OCI-LY1 (cell line): Measurements from ENCODE around the gene SLC4A1AP.

Experiments used
- H2AFZ ChIP-seq: fragments of 200-600 bp; sonication (generic), shearing (Covaris generic); 2 replicates; pipeline ENCODE4 v1.6.0; 2014; ENCODE audit warnings: antibody characterized with exemption, mild to moderate bottlenecking, low read length
- H3F3A ChIP-seq: fragments of 200-600 bp; sonication (generic), shearing (Covaris generic); 2 replicates; pipeline ENCODE4 v1.6.0; 2014; ENCODE audit warnings: mild to moderate bottlenecking, antibody characterized with exemption, low read length, moderate library complexity; ENCODE audit not compliant: insufficient read depth
- H3K27ac ChIP-seq: fragments of 200-600 bp; sonication (generic); 2 replicates; pipeline ENCODE4 v1.5.1; 2014; ENCODE audit warnings: low read length, mixed run types, mild to moderate bottlenecking, low read depth; ENCODE audit not compliant: poor library complexity, severe bottlenecking
- H3K27me3 ChIP-seq: fragments of 200-600 bp; sonication (generic); 2 replicates; pipeline ENCODE4 v1.6.0; 2014; ENCODE audit warnings: antibody characterized with exemption, mild to moderate bottlenecking, low read length, moderate library complexity; ENCODE audit not compliant: insufficient read depth
- H3K36me3 ChIP-seq: fragments of 200-600 bp; sonication (generic); 2 replicates; pipeline ENCODE4 v1.6.1; 2014; ENCODE audit warnings: mild to moderate bottlenecking, antibody characterized with exemption, low read length, moderate library complexity, mixed read lengths; ENCODE audit not compliant: insufficient read depth
- H3K4me1 ChIP-seq: fragments of 200-600 bp; sonication (generic); 2 replicates; pipeline ENCODE4 v1.5.1; 2014; ENCODE audit warnings: mild to moderate bottlenecking, low read length, moderate library complexity; ENCODE audit not compliant: insufficient read depth, severe bottlenecking
- H3K4me2 ChIP-seq: fragments of 200-600 bp; sonication (generic), shearing (Covaris generic); 2 replicates; pipeline ENCODE4 v1.6.1; 2014; ENCODE audit warnings: low read length
- H3K4me3 ChIP-seq: fragments of 200-600 bp; sonication (generic); 2 replicates; pipeline ENCODE4 v1.5.1; 2014; ENCODE audit warnings: low read length, low read depth, mild to moderate bottlenecking, mixed read lengths; ENCODE audit not compliant: poor library complexity, severe bottlenecking
- H3K79me2 ChIP-seq: fragments of 200-600 bp; shearing (Covaris generic); 2 replicates; pipeline ENCODE4 v1.6.1; 2016; ENCODE audit warnings: mixed run types, low read length, mixed read lengths; ENCODE audit not compliant: insufficient read depth
- H3K9ac ChIP-seq: fragments of 200-600 bp; sonication (generic), shearing (Covaris generic); 2 replicates; pipeline ENCODE4 v1.6.1; 2014; ENCODE audit warnings: mild to moderate bottlenecking, low read length, mixed read lengths
- H3K9me2 ChIP-seq: fragments of 200-600 bp; sonication (generic), shearing (Covaris generic); 2 replicates; pipeline ENCODE4 v1.6.1; 2014; ENCODE audit warnings: low read depth, mild to moderate bottlenecking, low read length, mixed read lengths
- H3K9me3 ChIP-seq: fragments of 200-600 bp; shearing (Covaris generic); 2 replicates; pipeline ENCODE4 v1.6.1; 2014; ENCODE audit warnings: low read length, mixed read lengths
- H4K20me1 ChIP-seq: fragments of 200-600 bp; sonication (generic), shearing (Covaris generic); 2 replicates; pipeline ENCODE4 v1.6.0; 2016; ENCODE audit warnings: mild to moderate bottlenecking, low read length; ENCODE audit not compliant: insufficient read depth
- CTCF ChIP-seq: fragments of 200-600 bp; sonication (generic), shearing (Covaris generic); IDR thresholded peaks from 2 replicates; pipeline ENCODE4 v1.5.1; 2017; ENCODE audit warnings: mild to moderate bottlenecking, antibody characterized with exemption, low read length, moderate library complexity, mixed read lengths
- EZH2 ChIP-seq: fragments of 200-600 bp; sonication (generic), shearing (Covaris generic); IDR thresholded peaks from 2 replicates; pipeline ENCODE4 v1.8.0; 2017; ENCODE audit warnings: borderline replicate concordance, mixed run types, mild to moderate bottlenecking, antibody characterized with exemption, low read length, moderate library complexity, mixed read lengths

Gene SLC4A1AP

GRCh38 chr2:27723372-27724144, 59.9 kb downstream of the SLC4A1AP start:
- no peaks in the 10 kb centered on the region for H3F3A ChIP-seq
- H3K9me2 ChIP-seq = no peaks in the 10 kb centered on the region
- no peaks in the 10 kb centered on the region for H4K20me1 ChIP-seq
- H3K36me3 ChIP-seq = no peaks in the 10 kb centered on the region
- H2AFZ ChIP-seq = no peak overlapping the region
- H3K4me3 ChIP-seq = no peak overlapping the region
- no peaks in the 10 kb centered on the region for H3K79me2 ChIP-seq
- H3K27me3 ChIP-seq = no peaks in the 10 kb centered on the region
- TF ChIP-seq EZH2 = no peak
- TF ChIP-seq CTCF = peak; percentile 74
- H3K4me2 ChIP-seq = no peak overlapping the region
- H3K9me3 ChIP-seq = no peaks in the 10 kb centered on the region
- no peak overlapping the region for H3K27ac ChIP-seq
- no peak overlapping the region for H3K9ac ChIP-seq
- no peaks in the 10 kb centered on the region for H3K4me1 ChIP-seq

DNA sequence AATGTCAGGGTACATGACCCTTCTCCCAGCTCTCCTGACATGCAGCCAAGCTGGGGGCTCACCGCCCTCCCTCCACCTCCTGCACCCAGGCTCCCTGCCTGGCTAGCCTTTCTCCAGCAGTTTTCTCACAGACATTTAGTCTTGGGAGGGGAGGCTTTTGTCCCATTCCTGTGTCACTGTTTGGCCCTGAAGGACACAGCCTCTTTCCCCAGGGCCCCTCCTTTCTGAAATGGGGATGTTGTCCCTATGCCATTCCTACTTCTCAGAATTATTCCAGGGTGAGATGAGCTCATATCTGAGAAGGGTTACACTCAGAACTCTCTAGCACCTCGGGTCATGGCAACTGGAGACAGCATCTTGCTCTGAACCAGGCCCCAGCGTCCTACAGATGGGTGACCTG, 60.5 kb downstream of the SLC4A1AP start:
- Histone ChIP-seq H3K4me1 (no peaks in the 10 kb centered on the region), H3K79me2 (no peaks in the 10 kb centered on the region), H3F3A (no peaks in the 10 kb centered on the region), H3K27me3 (no peaks in the 10 kb centered on the region), H4K20me1 (no peaks in the 10 kb centered on the region), H3K4me3 (no peak overlapping the region), H3K27ac (no peak overlapping the region), H3K9me3 (no peaks in the 10 kb centered on the region), H3K4me2 (no peak overlapping the region), H3K36me3 (no peaks in the 10 kb centered on the region), H2AFZ (no peak overlapping the region), H3K9me2 (no peaks in the 10 kb centered on the region), H3K9ac (no peak overlapping the region)
- TF ChIP-seq CTCF (no peak), EZH2 (no peak)

- H3F3A ChIP-seq = no peaks in the 10 kb centered on the region
- no peak overlapping the region for H3K4me3 ChIP-seq
- no peak overlapping the region for H2AFZ ChIP-seq
- no peak overlapping the region for H3K27ac ChIP-seq
- H4K20me1 ChIP-seq = no peaks in the 10 kb centered on the region
- H3K36me3 ChIP-seq = no peaks in the 10 kb centered on the region
- no peak overlapping the region for H3K9ac ChIP-seq
- H3K9me3 ChIP-seq = no peaks in the 10 kb centered on the region
- no peaks in the 10 kb centered on the region for H3K9me2 ChIP-seq
- no peaks in the 10 kb centered on the region for H3K4me1 ChIP-seq
- TF ChIP-seq CTCF = no peak
- TF ChIP-seq EZH2 = no peak
- H3K4me2 ChIP-seq = no peak overlapping the region
- H3K79me2 ChIP-seq = no peaks in the 10 kb centered on the region
- no peaks in the 10 kb centered on the region for H3K27me3 ChIP-seq
Measured at GRCh38 chr2:27724905-27725701, 61.4 kb downstream of the SLC4A1AP start.
